GM12865 (cell line): ENCODE data around the gene CAMK4.
A peak's percentile ranks its signal among the peaks of the same experiment; 100 is the strongest.

Source experiments
- DNase-seq: peaks from one replicate; pipeline ENCODE4 v3.0.0; 2010; ENCODE audit warnings: low read depth
- H3K4me3 ChIP-seq: 2 replicates; pipeline ENCODE4 v1.5.1; 2011; ENCODE audit warnings: mild to moderate bottlenecking, low read depth, low read length, control low read depth
- TF ChIP-seq, protein P1 (sequence below): IDR thresholded peaks from 2 replicates; pipeline ENCODE4 v1.5.1; 2011; ENCODE audit warnings: low read length, control low read depth, low read depth, inconsistent platforms; ENCODE audit not compliant: insufficient read depth; ENCODE audit errors: missing control alignments

The CAMK4 gene

DNA sequence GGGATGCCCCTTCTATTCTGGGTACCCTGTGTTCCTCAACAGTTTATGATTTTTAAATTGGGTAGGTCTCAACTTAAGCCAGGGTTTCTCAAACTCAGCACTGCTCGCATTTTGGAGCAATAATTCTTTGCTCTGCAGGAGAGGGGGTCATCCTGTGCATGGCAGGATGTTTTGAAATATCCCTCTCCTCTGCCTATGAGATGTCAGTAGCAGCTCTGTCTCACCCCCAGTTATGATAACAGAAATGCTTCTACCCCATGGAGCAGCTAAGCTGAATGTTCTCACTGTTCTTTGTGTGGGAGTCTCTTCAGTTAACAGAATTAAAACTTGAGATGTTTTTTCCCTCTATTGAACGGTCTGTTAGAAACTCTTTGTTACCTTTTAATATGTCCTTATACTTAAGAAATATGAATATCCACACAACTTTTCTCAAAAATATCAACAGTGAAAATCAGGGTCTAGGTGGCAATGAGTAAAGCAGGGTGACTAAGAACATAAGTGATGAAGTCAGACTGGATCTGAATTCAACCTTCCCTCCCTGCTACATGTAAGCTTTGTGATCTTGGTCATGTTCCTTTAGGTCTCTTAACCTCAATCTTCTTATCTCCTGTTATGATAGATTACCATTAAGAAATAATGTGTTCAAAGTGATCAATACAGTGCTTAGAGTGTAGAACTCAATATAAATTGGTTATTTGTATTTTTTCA is 89.0 kb downstream of the CAMK4 start:
- no peak overlapping the region for H3K4me3 ChIP-seq
- peak; percentile 30 for DNase-seq
- TF ChIP-seq, protein P1, sequence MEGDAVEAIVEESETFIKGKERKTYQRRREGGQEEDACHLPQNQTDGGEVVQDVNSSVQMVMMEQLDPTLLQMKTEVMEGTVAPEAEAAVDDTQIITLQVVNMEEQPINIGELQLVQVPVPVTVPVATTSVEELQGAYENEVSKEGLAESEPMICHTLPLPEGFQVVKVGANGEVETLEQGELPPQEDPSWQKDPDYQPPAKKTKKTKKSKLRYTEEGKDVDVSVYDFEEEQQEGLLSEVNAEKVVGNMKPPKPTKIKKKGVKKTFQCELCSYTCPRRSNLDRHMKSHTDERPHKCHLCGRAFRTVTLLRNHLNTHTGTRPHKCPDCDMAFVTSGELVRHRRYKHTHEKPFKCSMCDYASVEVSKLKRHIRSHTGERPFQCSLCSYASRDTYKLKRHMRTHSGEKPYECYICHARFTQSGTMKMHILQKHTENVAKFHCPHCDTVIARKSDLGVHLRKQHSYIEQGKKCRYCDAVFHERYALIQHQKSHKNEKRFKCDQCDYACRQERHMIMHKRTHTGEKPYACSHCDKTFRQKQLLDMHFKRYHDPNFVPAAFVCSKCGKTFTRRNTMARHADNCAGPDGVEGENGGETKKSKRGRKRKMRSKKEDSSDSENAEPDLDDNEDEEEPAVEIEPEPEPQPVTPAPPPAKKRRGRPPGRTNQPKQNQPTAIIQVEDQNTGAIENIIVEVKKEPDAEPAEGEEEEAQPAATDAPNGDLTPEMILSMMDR, result no peak

DNA sequence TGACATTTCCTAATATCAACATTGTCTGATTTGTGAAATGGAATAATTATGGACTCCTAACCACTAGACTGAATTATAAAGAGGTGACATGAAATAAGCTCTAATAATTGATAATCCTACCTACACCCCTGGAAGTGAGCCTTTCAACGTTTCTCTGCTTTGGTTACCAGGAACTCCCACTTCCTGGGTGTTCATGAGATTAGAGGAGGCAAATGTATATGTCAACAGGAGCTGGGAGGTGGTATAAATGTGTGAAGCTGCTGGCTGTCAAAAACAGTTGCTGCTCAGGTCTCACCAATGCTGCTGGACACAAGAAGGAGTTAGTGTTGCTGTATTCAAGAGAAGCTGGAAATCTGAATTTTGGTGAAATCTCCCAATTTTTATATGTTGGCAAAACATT is 96.8 kb downstream of the CAMK4 start:
- no peak for DNase-seq
- TF ChIP-seq, protein P1, result no peak
- no peak overlapping the region for H3K4me3 ChIP-seq

GRCh38 chr5:111321376-111321775 is 97.2 kb downstream of the CAMK4 start:
- no peak for DNase-seq
- TF ChIP-seq, protein P1, result no peak

GRCh38 chr5:111326551-111326950 is 102.4 kb downstream of the CAMK4 start:
- H3K4me3 ChIP-seq, result no peak overlapping the region
- no peak for DNase-seq
- TF ChIP-seq, protein P1, result no peak

More at GRCh38 chr5:111321376-111321775, 97.2 kb downstream of the CAMK4 start:
- no peak overlapping the region for H3K4me3 ChIP-seq

GRCh38 chr5:111337133-111337532 is 112.9 kb downstream of the CAMK4 start:
- DNase-seq, result peak; percentile 21
- TF ChIP-seq, protein P1, result no peak

DNA sequence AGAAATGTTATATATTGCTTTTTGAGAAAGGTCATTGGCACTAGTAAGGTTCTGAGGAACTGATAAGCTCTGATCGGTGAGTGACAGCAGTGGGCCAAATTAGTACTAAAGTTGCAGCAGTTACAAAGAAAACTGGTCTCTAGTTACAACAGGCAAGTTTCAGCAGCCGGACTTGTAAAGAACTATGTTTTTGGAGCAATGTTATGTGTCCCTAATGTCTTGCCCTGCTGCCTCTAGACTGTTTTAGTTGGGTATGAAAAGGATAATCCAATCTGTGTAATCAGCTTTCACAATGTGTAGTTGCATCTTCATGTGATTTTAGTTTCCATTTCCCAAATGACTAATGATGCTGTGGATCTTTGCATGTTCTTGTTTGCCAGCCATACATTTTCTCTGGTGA is 113.5 kb downstream of the CAMK4 start:
- TF ChIP-seq, protein P1, result no peak
- DNase-seq, result peak; percentile 26
- H3K4me3 ChIP-seq, result no peak overlapping the region

More at GRCh38 chr5:111337133-111337532, 112.9 kb downstream of the CAMK4 start:
- no peak overlapping the region for H3K4me3 ChIP-seq

DNA sequence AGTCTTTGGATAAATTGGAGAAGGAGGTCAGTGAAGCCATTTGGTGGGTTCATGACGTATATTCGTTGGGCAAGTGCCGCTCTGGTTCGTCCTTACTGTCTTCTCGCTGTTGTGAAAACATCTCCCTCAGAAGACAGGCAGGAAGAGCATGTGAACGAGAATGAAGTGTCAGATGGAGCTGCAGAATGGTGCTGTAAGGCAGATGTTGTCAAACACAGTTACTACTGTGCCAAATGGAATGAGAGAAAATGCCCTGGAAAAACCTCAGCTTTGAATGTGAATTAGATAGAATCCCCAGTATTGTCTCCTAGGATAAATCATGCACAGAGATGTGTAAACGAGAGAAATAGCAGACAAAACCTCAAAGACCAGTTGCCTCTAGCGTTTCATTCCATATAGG is 121.5 kb downstream of the CAMK4 start:
- no peak for DNase-seq
- TF ChIP-seq, protein P1, result no peak
- no peak overlapping the region for H3K4me3 ChIP-seq
